Measurements from ENCODE around the gene ASB16. TPM values are rescaled to one million over a fixed set of nuclear protein-coding genes. Genes with fewer than 3 reads are reported as not detected.

Gene ASB16
- total and polyA plus RNA-seq, 2 donors (not counting 1 experiment from before 2014, with no cell fraction given): not detected

DNA sequence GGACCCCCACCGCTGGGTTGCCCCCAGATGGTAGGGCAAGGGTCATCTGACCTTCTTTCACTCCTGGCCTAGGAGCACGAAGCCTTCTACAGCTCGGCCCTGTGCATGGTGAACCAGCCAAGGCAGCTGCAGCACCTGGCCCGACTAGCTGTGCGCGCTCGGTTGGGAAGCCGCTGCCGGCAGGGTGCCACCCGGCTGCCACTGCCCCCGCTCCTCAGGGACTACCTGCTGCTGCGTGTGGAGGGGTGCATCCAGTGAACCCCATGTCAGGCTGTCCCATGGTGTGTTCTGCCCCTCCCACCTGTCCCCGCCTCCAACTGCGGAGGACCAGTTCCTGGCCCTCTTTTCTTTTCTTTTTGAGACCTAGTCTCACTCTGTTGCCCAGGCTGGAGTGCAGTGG, 7.6 kb downstream of the ASB16 start:
- TF ChIP-seq EZH2 (IDR thresholded peaks at IDR 0.05; ENCODE audit: borderline replicate concordance, insufficient read depth, low read depth, low read length, poor library complexity, severe bottlenecking): no peak
- TF ChIP-seq, protein P1, sequence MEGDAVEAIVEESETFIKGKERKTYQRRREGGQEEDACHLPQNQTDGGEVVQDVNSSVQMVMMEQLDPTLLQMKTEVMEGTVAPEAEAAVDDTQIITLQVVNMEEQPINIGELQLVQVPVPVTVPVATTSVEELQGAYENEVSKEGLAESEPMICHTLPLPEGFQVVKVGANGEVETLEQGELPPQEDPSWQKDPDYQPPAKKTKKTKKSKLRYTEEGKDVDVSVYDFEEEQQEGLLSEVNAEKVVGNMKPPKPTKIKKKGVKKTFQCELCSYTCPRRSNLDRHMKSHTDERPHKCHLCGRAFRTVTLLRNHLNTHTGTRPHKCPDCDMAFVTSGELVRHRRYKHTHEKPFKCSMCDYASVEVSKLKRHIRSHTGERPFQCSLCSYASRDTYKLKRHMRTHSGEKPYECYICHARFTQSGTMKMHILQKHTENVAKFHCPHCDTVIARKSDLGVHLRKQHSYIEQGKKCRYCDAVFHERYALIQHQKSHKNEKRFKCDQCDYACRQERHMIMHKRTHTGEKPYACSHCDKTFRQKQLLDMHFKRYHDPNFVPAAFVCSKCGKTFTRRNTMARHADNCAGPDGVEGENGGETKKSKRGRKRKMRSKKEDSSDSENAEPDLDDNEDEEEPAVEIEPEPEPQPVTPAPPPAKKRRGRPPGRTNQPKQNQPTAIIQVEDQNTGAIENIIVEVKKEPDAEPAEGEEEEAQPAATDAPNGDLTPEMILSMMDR (IDR thresholded peaks at IDR 0.05): no peak
- Histone ChIP-seq H3K36me3 (replicated peaks in 1 of 2; ENCODE audit: control extremely low read depth in 1 of 2, control insufficient read depth in 1 of 2, extremely low read depth in 1 of 2, insufficient read depth in 2 of 2, low read length in 1 of 2) (peaks cover 2 to 20% of the 10 kb centered on the region in 2 experiments), H3K27ac (ENCODE audit: low read length in 2 of 2) (no peak overlapping the region), H3K9me3 (ENCODE audit: control extremely low read depth in 1 of 3, control insufficient read depth in 2 of 3, insufficient read depth in 1 of 3, low read length in 2 of 3) (no peaks in the 10 kb centered on the region), H4K20me1 (ENCODE audit: control insufficient read depth, insufficient read depth, low read length, poor library complexity, severe bottlenecking) (peaks cover 10% of the 10 kb centered on the region), H3K4me2 (replicated peaks; ENCODE audit: low read depth, low read length, poor library complexity, severe bottlenecking) (no peak overlapping the region), H3K4me1 (ENCODE audit: control insufficient read depth in 2 of 2, insufficient read depth in 2 of 2, low read length in 2 of 2) (no peaks in the 10 kb centered on the region), H3K79me2 (ENCODE audit: control insufficient read depth, insufficient read depth, low read length) (peaks cover 7% of the 10 kb centered on the region), H3K27me3 (replicated peaks in 1 of 4; ENCODE audit: control extremely low read depth in 1 of 4, control insufficient read depth in 3 of 4, insufficient read depth in 4 of 4, low read length in 3 of 4) (no peaks in the 10 kb centered on the region), H3K4me3 (ENCODE audit: control extremely low read depth in 1 of 5, extremely low read depth in 1 of 5, insufficient read depth in 1 of 5, low read depth in 2 of 5, low read length in 4 of 5) (no peak overlapping the region), H3K9ac (ENCODE audit: low read length) (no peak overlapping the region), H2AFZ (ENCODE audit: insufficient read depth, low read depth, low read length, poor library complexity, severe bottlenecking) (no peak overlapping the region)
- no peak overlapping the region for H3K27ac Mint-ChIP-seq
- CTCF ChIA-PET: no interaction called here
- no peaks in the 10 kb centered on the region for H3K9me3 Mint-ChIP-seq (ENCODE audit: insufficient read depth)
- POLR2A ChIA-PET: no interaction called here
- 98% methylated on average over 14 of the region's 14 CpGs for WGBS (ENCODE audit: insufficient coverage)
- H3K27me3 Mint-ChIP-seq: no peaks in the 10 kb centered on the region
- ATAC-seq (ENCODE audit: low read depth) (no peak), DNase-seq (no peak)
- intact Hi-C loops (cut with micrococcal nuclease): no loop called here
- peaks cover 5% of the 10 kb centered on the region for H3K4me1 Mint-ChIP-seq
- H3K4me3 Mint-ChIP-seq: no peak overlapping the region

DNA sequence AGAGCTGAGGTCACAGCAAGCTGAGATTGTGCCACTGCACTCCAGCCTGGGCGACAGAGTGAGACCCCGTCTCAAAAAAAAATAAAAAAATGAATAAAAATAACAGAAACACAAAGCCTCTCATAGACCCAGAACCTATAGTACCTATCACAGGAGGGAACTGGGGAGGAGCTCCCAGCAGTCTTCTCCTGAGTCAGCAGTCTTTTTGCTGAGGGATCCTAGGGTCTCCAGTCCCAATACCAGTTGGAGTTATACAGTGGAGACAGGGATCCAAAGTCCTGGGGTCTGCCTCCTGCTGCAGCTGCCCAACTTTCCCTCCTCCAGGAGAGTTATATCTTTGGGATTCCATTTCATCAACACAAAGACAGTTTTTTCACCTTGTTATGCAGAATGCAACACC, 12.5 kb downstream of the ASB16 start:
- Histone ChIP-seq H4K20me1 (ENCODE audit: control insufficient read depth, insufficient read depth, low read length, poor library complexity, severe bottlenecking) (peaks cover 35% of the 10 kb centered on the region), H3K4me2 (replicated peaks; ENCODE audit: low read depth, low read length, poor library complexity, severe bottlenecking) (no peak overlapping the region), H3K9me3 (ENCODE audit: control extremely low read depth in 1 of 3, control insufficient read depth in 2 of 3, insufficient read depth in 1 of 3, low read length in 2 of 3) (no peaks in the 10 kb centered on the region), H3K9ac (ENCODE audit: low read length) (no peak overlapping the region), H3K27ac (ENCODE audit: low read length in 2 of 2) (no peak overlapping the region), H3K4me1 (ENCODE audit: control insufficient read depth in 2 of 2, insufficient read depth in 2 of 2, low read length in 2 of 2) (peaks cover 16 to 19% of the 10 kb centered on the region in 2 donors), H3K4me3 (ENCODE audit: control extremely low read depth in 1 of 5, extremely low read depth in 1 of 5, insufficient read depth in 1 of 5, low read depth in 2 of 5, low read length in 4 of 5) (no peak overlapping the region), H3K36me3 (replicated peaks in 1 of 2; ENCODE audit: control extremely low read depth in 1 of 2, control insufficient read depth in 1 of 2, extremely low read depth in 1 of 2, insufficient read depth in 2 of 2, low read length in 1 of 2) (peaks cover 2 to 16% of the 10 kb centered on the region in 2 experiments), H3K79me2 (ENCODE audit: control insufficient read depth, insufficient read depth, low read length) (peaks cover 50% of the 10 kb centered on the region), H3K27me3 (replicated peaks in 1 of 4; ENCODE audit: control extremely low read depth in 1 of 4, control insufficient read depth in 3 of 4, insufficient read depth in 4 of 4, low read length in 3 of 4) (no peaks in the 10 kb centered on the region), H2AFZ (ENCODE audit: insufficient read depth, low read depth, low read length, poor library complexity, severe bottlenecking) (no peak overlapping the region)
- WGBS (ENCODE audit: insufficient coverage): no CpG with 5 or more reads among the region's 2 CpGs
- DNase-seq (no peak), ATAC-seq (ENCODE audit: low read depth) (no peak)
- TF ChIP-seq EZH2 (IDR thresholded peaks at IDR 0.05; ENCODE audit: borderline replicate concordance, insufficient read depth, low read depth, low read length, poor library complexity, severe bottlenecking): no peak
- TF ChIP-seq, protein P1 (IDR thresholded peaks at IDR 0.05): no peak
- ChIA-PET POLR2A (interaction anchor here (0.6 kb wide), 1 partner anchor 48 kb away, joined by 4 read pairs; no protein-coding TSS in a partner anchor), CTCF (interaction anchor here (0.9 kb wide), 1 partner anchor 148 kb away, joined by 3 read pairs; no protein-coding TSS in a partner anchor)
- no peak overlapping the region for H3K4me3 Mint-ChIP-seq
- H3K4me1 Mint-ChIP-seq: peaks cover 34% of the 10 kb centered on the region
- H3K9me3 Mint-ChIP-seq (ENCODE audit: insufficient read depth): no peaks in the 10 kb centered on the region
- intact Hi-C loops (cut with micrococcal nuclease): no loop called here
- no peaks in the 10 kb centered on the region for H3K27me3 Mint-ChIP-seq
- H3K27ac Mint-ChIP-seq: no peak overlapping the region

Measured in B cell (primary cell).